ENCODE data around the gene CHRDL2.
"Not testable (repeated sequence)": the region's sequence is repeated elsewhere in the genome, so short reads cannot be mapped to it uniquely, and the experiment has no call there.

The CHRDL2 gene

DNA sequence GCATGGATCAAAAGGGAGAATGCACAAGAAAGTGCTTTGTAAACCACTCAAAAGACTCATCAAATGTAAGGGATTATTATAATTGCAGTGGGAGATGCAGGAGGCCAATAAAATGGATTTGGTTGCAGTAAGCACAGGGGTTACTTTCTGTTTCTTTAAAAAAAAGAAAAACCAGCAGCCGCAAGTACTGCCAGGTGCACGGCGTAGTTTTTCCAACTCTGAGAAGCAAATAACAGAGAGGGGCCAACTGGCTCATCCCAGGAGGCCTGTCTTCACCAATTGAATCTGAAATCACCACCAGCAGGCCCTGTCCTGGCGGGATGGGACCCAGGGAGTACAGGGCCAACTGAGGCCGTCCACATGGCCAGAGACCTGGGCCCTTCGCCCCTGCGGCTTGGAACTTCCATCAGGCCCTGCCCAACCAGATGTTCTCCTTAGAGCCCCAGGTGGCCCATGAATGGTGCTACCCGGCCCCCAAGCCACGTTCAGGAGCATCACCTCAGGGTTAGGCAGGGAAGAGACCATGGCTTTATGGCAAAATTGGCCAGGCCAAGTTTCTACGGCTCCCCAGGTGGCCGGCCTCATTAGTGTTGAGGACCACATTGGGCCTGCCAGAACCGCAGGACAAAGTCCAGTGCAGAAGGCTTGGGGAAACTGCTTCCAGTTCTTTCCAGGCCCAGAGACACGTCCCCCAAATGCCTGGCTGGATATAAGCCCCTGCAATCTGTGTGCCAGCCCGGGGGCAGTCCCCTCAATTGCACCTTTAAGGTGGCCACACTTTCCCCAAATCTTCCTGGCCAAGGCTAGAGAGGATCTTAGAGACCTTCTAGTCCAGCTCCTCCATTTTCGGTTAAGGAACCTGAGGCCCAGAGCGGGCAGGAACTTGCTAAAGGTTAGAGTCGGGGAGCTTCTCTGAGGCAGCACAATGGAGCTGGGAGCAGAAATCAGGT is 61.7 kb downstream of the CHRDL2 start:
- DNase-seq = no peak

DNA sequence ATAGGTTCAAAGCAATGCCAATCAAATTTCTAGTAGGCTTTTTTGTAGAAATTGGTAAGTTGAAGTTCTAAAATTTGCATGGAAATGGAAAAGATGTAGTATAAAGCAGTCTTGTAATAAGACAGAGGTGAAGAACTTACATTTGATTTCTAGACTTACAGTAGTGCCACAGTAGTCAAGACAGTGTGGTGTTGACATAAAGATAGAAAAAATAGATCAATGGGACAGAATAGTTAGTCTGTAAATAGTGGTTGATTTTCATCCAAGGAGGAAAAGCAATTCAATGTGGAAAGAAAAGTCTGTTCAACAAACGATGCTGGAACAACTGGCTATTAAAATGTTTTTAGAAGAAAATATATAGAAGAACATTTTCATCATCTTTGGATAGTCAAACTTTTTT is 67.9 kb downstream of the CHRDL2 start:
- no peak for DNase-seq

DNA sequence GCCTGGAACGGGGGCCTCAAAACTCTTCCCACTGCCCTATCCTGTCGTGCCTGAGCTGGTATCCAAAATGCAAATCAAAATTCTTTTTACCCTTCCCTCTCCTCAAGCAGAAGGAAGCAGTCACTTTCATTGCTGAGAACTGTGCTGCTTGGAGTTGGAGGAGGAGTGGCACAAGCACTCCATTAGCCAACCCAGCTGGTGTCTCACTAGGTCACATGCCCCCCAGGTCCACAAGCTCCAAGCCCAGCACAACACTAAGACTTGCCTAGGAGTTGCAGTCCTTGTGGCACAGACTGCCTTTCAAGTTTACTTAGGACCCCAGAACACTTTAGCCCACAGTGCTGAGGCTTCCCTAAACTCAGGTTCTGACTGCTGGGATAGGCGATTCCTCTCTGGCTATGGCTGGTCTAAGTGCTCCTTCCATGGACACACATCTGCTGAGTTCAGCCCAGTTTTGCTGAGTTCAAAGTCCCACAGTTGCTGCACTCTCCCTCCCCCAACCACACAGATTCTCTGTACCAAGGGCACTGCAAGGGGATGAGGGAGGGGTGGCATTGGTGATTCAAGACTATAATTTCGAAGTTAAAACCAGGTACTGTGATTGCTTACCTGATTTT is 68.6 kb downstream of the CHRDL2 start:
- DNase-seq = no peak

DNA sequence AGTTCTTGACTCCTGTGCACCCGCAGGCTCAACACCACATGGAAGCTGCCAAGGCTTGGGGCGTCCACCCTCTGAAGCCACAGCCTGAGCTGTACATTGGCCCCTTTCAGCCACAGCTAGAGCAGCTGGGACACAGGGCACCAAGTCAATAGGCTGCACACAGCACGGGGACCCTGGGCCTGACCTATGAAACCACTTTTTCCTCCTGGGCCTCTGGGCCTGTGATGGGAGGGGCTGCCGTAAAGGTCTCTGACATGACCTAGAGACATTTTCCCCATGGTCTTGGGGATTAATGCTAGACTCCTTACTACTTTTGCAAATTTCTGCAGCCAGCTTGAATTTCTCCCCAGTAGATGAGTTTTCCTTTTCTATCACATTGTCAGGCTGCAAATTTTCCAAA is 72.1 kb downstream of the CHRDL2 start:
- DNase-seq = not testable (repeated sequence)

DNA sequence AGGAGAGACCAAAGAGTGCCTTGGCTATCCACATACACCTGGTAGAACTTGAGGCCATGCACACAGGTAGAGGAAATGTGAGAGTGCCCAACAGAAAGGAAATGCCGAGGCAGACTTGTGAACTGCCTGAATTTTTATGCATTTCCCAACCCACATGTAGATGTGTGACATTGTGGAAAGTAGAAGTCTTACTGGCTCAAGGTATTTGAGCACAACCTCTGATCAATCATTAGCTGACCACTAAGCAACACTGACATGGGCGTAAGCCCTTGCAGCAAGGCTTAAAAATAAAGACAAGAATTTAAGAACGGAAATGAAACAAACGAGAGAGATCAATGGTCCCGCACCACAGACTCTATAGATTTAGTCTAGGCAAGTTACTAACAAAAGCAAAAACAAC is 76.2 kb downstream of the CHRDL2 start:
- DNase-seq = no peak

DNA sequence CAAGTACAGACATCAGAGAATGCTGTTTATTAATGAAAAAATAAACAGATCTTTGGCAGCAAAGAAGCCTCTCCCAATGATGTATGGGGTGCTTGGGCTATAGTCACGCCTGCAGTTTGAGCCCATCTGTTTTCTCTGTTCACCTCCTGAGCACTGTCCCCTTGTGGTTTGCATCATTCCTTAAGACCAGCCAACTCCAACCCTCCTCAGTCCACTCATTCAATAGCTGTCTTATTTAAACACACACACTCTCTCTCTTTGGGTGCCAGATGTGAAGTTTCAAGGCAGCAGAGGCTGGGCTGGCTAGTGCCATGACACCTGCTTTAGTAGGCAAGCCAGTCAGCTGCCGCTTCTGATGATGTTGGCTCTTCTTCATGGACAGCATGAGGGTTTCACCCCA is 80.7 kb downstream of the CHRDL2 start:
- no peak for DNase-seq

DNA sequence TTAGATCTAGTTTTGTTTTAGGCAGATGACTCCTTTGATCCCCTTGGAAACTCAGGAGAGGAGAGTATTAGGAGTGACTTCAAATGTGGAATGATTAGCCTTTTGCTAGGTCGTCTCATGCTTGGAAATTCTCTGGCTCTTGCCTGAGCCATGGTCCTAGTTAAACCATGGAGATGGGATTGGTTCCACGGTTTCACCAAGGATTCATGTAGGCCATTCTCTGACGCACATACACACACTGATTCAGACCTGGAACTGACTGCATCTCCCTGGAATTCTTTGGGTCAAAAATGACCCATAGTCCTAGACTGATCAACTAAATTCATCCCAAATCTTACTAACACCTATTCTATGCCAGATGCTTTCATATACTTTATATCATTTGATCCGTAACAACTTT is 82.3 kb downstream of the CHRDL2 start:
- no peak for DNase-seq

DNA sequence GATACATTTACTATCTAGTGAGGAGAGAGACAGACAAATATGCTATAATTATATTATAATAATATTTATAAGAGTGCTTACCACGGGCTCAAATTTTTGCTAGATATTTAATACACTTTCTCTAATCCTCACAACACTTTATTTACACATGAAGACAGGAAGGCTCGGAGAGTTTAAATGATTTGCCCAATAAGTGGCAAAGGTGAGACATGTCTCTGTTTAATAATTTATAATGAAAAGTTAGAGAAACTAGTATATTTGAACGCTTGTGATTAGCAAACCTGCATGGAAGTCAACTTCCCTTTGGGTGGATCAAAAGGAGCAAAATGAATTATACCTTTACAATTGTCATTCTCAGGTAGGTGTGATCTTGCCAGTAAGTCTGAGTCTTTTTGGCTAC is 83.4 kb downstream of the CHRDL2 start:
- no peak for DNase-seq

DNA sequence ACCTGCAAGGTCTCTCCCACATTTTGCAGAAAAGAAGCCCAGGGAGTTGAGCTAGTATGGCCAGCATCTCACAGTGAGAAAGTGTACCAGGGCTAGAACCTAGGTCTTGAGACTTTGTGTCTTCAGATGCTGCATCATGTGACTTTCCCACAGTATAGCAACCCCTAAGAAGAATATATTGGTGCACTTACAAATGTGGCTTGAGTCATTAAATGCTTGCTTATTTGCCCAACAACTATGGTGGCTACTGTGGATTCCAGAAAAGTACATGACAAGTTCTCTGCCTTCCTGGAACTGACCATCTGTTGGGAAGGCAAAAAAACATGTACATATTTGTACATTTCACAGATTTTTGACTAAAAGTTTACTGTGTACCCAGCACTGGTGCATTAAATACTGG is 83.8 kb downstream of the CHRDL2 start:
- DNase-seq = no peak

DNA sequence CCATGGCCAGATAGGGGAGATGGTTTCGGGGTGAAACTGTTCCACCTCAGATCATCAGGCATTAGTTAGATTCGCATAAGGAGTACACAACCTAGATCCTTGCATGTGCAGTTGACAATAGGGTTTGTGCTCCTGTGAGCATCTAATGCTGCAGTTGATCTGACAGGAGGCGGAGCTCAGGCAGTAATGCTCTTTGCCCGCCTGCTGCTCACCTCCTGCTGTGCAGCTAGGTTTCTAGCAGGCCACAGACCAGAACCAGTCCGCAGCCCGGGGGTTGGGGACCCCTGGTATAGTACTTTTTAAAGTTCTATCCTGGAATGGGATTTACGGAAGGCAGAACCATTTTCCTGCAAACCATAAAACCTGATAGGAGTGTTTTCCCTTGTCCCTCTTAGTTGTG is 84.3 kb downstream of the CHRDL2 start:
- DNase-seq = no peak

Data from stimulated activated naive CD4-positive, alpha-beta T cell treated with Interleukin-2 at 50 U/mL for 16 hours (primary cell).